Esophagus muscularis mucosa (tissue), 4 donors: ENCODE measurements around the gene UPB1.

Source experiments
- EP300 ChIP-seq: sonication (generic); formaldehyde crosslinking; IDR thresholded peaks from one replicate; pipeline ENCODE4 v1.6.1; 2017; ENCODE audit warnings: antibody characterized with exemption
- POLR2A ChIP-seq: fragments of 450-650 bp; IDR thresholded peaks from one replicate; pipeline ENCODE4 v1.6.1; 2017; ENCODE audit warnings: antibody characterized with exemption, moderate library complexity, mild to moderate bottlenecking, low read depth
- POLR2AphosphoS5 ChIP-seq, 2 donors: sonication (generic); formaldehyde crosslinking; IDR thresholded peaks; one replicate each; pipeline ENCODE4 v1.6.1; 2017; ENCODE audit warnings: antibody characterized with exemption in 2 of 2
- TF ChIP-seq, protein P1 (sequence below), 3 experiments: fragments of 200-600 bp in 2 of 3; fragments of 450-650 bp in 1 of 3; sonication (generic) in 2 of 3; IDR thresholded peaks; one replicate each; pipeline ENCODE4 v1.5.1; 2017 to 2019; ENCODE audit warnings: antibody characterized with exemption in 3 of 3, mild to moderate bottlenecking in 2 of 3, moderate library complexity in 1 of 3

GRCh38 chr22:24474221-24474620, 20.9 kb upstream of the UPB1 start:
- TF ChIP-seq, protein P1, sequence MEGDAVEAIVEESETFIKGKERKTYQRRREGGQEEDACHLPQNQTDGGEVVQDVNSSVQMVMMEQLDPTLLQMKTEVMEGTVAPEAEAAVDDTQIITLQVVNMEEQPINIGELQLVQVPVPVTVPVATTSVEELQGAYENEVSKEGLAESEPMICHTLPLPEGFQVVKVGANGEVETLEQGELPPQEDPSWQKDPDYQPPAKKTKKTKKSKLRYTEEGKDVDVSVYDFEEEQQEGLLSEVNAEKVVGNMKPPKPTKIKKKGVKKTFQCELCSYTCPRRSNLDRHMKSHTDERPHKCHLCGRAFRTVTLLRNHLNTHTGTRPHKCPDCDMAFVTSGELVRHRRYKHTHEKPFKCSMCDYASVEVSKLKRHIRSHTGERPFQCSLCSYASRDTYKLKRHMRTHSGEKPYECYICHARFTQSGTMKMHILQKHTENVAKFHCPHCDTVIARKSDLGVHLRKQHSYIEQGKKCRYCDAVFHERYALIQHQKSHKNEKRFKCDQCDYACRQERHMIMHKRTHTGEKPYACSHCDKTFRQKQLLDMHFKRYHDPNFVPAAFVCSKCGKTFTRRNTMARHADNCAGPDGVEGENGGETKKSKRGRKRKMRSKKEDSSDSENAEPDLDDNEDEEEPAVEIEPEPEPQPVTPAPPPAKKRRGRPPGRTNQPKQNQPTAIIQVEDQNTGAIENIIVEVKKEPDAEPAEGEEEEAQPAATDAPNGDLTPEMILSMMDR (IDR thresholded peaks at IDR 0.05): peak in 1 of 3 experiments; percentile 4
- TF ChIP-seq POLR2A: no peak
- peak in 1 of 2 donors; percentile 30 for TF ChIP-seq POLR2AphosphoS5 (IDR thresholded peaks at IDR 0.05)
- TF ChIP-seq EP300: no peak
